ENCODE data around the gene RALGAPA1.
"Not testable (repeated sequence)": the region's sequence is repeated elsewhere in the genome, so short reads cannot be mapped to it uniquely, and the experiment has no call there.

Gene RALGAPA1

DNA sequence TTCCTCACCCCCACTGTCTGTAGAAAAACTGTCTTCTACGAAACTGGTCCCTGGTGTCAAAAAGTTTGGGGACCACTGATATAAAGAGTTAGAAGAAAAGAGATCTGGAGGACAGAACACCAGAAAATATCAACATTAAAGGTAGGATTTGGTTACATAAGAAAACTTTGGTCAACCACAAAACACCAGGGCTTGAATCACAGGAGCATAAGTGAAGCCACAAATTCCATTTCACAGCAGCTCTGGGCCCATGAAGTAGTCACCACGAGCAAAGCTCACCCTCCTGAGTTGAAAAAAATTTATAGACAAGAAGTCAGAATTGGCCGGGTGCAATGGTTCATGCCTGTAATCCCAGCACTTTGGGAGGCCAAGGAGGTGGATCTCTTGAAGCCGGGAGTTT lies 19.4 kb downstream of the RALGAPA1 start:
- no peaks in the 10 kb centered on the region for H3K36me3 ChIP-seq (ENCODE audit: insufficient read depth, low read length)
- H3K27me3 ChIP-seq (ENCODE audit: insufficient read depth, low read length) = no peaks in the 10 kb centered on the region
- 93% methylated on average over 4 of the region's 4 CpGs for WGBS
- H3K4me1 ChIP-seq (ENCODE audit: insufficient read depth, low read length) = no peaks in the 10 kb centered on the region
- H3K9ac ChIP-seq (ENCODE audit: low read depth, low read length) = no peak overlapping the region
- H3K27ac ChIP-seq (ENCODE audit: low read depth, low read length) = no peak overlapping the region
- H3K9me3 ChIP-seq (ENCODE audit: insufficient read depth, low read depth, low read length) = no peaks in the 10 kb centered on the region
- no peak overlapping the region for H3K4me3 ChIP-seq (ENCODE audit: low read length)

DNA sequence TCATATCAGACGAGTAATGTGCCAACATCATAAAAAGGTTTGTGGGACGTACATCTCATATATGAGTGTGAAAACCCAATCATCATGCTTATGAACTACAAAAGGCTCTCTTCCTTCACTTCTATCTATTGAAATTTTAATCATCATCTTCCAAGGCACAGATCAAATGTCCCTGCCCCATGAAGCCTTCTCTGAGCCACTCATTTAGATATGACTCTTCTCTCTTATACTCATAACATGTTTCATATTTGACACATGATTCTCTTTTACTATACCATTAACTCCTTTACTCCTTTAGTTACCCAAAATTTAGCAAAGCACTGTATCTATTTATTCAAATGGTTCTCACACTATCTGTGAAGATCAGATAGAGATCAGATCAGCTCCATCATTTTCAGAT lies 22.2 kb downstream of the RALGAPA1 start:
- no peaks in the 10 kb centered on the region for H3K4me1 ChIP-seq (ENCODE audit: insufficient read depth, low read length)
- 91% methylated on average over 2 of the region's 2 CpGs for WGBS
- H3K27ac ChIP-seq (ENCODE audit: low read depth, low read length) = no peak overlapping the region
- H3K4me3 ChIP-seq (ENCODE audit: low read length) = no peak overlapping the region
- H3K9ac ChIP-seq (ENCODE audit: low read depth, low read length) = no peak overlapping the region
- no peaks in the 10 kb centered on the region for H3K27me3 ChIP-seq (ENCODE audit: insufficient read depth, low read length)
- H3K9me3 ChIP-seq (ENCODE audit: insufficient read depth, low read depth, low read length) = no peaks in the 10 kb centered on the region
- no peaks in the 10 kb centered on the region for H3K36me3 ChIP-seq (ENCODE audit: insufficient read depth, low read length)

DNA sequence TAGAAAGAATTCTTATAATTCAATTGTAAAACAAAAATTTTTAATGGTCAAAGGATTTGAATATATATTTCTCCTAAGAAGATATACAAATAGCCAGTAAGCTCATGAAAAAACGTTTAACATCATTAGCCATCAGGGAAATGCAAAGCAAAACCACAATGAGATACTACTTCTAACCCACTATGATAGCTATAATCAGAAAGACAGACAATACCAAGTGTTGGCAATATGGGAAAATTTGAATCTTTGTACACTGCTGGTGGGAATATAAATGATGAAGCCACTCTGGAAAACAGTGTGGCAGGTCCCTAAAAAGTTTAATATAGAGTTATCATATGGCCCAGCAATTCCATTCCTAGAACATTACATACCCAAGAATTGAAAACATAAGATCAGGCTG lies 25.4 kb downstream of the RALGAPA1 start:
- no peak overlapping the region for H3K9ac ChIP-seq (ENCODE audit: low read depth, low read length)
- no peaks in the 10 kb centered on the region for H3K4me1 ChIP-seq (ENCODE audit: insufficient read depth, low read length)
- no peaks in the 10 kb centered on the region for H3K9me3 ChIP-seq (ENCODE audit: insufficient read depth, low read depth, low read length)
- no peaks in the 10 kb centered on the region for H3K36me3 ChIP-seq (ENCODE audit: insufficient read depth, low read length)
- H3K27me3 ChIP-seq (ENCODE audit: insufficient read depth, low read length) = no peaks in the 10 kb centered on the region
- H3K4me3 ChIP-seq (ENCODE audit: low read length) = no peak overlapping the region
- no peak overlapping the region for H3K27ac ChIP-seq (ENCODE audit: low read depth, low read length)
- 86% methylated on average over 1 of the region's 1 CpG for WGBS

DNA sequence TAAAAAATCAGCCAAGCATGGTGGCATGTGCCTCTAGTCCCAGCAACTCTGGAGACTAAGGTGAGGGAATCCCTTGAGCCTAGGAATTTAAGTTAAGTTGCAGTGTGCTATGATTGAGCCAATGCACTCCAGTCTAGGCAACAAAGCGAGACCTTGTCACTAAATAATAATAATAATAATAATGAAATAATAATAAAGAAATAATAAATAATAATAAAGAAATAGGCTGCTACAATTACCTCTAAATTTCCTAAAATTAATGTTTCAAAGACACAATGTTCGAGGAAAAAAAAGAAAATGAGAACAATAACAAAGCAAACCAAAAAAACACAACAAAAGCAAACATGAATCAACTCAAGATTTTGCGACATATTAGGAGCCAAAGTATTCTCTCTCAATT lies 29.7 kb downstream of the RALGAPA1 start:
- Histone ChIP-seq H3K27me3 (ENCODE audit: insufficient read depth, low read length) (no peaks in the 10 kb centered on the region), H3K9ac (ENCODE audit: low read depth, low read length) (no peak overlapping the region), H3K36me3 (ENCODE audit: insufficient read depth, low read length) (no peaks in the 10 kb centered on the region), H3K4me3 (ENCODE audit: low read length) (no peak overlapping the region), H3K9me3 (ENCODE audit: insufficient read depth, low read depth, low read length) (no peaks in the 10 kb centered on the region), H3K4me1 (ENCODE audit: insufficient read depth, low read length) (no peaks in the 10 kb centered on the region), H3K27ac (ENCODE audit: low read depth, low read length) (no peak overlapping the region)
- 96% methylated on average over 2 of the region's 3 CpGs for WGBS

DNA sequence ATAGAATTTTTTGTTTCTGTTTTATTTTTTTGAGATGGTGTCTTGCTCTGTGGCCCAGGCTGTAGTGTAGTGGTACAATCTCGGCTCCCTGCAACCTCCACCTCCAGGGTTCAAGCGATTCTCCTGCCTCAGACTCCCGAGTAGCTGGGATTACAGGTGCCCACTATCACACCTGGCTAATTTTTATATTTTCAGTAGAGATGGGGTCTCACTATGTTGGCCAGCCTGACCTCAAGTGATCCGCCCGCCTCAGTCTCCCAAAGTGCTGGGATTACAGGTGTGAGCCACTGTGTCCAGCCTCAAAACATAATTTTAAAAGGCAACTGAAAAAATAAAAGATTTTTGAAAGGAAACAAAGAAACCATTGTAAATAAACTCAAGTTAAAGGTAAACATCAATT lies 31.5 kb downstream of the RALGAPA1 start:
- 91% methylated on average over 4 of the region's 5 CpGs for WGBS

DNA sequence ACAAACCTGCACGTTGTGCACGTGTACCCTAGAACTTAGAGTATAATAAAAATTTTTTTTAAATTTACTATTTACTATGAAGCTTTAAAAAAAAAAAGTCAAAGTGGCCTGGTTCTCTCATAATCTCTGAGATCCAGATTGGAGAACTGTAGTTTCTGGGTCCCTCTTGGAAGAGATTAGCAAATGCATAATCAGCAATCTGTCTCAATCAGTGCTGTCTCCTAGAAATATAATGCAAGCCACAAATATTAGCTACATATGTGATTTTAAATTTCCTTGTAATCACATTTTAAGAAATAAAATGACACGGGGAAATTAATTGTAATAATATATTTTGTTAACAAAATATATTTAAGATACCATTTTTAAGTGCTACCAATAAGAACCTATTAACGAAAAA lies 32.3 kb downstream of the RALGAPA1 start:
- no peak overlapping the region for H3K9ac ChIP-seq (ENCODE audit: low read depth, low read length)

More for the DNA sequence above, 31.5 kb downstream of the RALGAPA1 start:
- not testable (repeated sequence) for H3K27ac ChIP-seq (ENCODE audit: low read depth, low read length); H3K4me3 ChIP-seq (ENCODE audit: low read length); H3K27me3 ChIP-seq (ENCODE audit: insufficient read depth, low read length); H3K4me1 ChIP-seq (ENCODE audit: insufficient read depth, low read length); H3K9me3 ChIP-seq (ENCODE audit: insufficient read depth, low read depth, low read length); H3K36me3 ChIP-seq (ENCODE audit: insufficient read depth, low read length); H3K9ac ChIP-seq (ENCODE audit: low read depth, low read length)

DNA sequence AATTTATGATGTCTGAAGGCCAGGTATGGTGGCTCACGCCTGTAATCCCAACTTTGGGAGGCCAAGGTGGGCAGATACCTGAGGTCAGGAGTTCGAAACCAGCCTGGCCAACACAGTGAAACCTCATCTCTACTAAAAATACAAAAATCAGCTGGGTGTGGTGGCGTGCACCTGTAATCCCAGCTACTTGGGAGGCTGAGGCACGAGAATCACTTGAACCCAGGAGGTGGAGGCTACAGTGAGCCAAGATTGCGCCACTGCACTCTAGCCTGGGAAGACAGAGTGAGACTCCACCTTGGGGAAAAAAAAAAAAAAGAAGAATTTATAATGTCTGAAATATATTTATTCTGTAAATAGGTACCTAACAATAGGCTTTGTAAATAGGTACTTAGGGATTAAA lies 33.0 kb downstream of the RALGAPA1 start:
- H3K27ac ChIP-seq (ENCODE audit: low read depth, low read length); H3K36me3 ChIP-seq (ENCODE audit: insufficient read depth, low read length); H3K4me3 ChIP-seq (ENCODE audit: low read length); H3K4me1 ChIP-seq (ENCODE audit: insufficient read depth, low read length); H3K27me3 ChIP-seq (ENCODE audit: insufficient read depth, low read length); H3K9ac ChIP-seq (ENCODE audit: low read depth, low read length); H3K9me3 ChIP-seq (ENCODE audit: insufficient read depth, low read depth, low read length): not testable (repeated sequence)
- WGBS = 98% methylated on average over 5 of the region's 5 CpGs

More for the DNA sequence above, 32.3 kb downstream of the RALGAPA1 start:
- no peaks in the 10 kb centered on the region for H3K4me1 ChIP-seq (ENCODE audit: insufficient read depth, low read length)
- no peaks in the 10 kb centered on the region for H3K27me3 ChIP-seq (ENCODE audit: insufficient read depth, low read length)
- H3K4me3 ChIP-seq (ENCODE audit: low read length) = no peak overlapping the region
- no peaks in the 10 kb centered on the region for H3K9me3 ChIP-seq (ENCODE audit: insufficient read depth, low read depth, low read length)
- no peaks in the 10 kb centered on the region for H3K36me3 ChIP-seq (ENCODE audit: insufficient read depth, low read length)
- H3K27ac ChIP-seq (ENCODE audit: low read depth, low read length) = no peak overlapping the region
- WGBS = no CpG with 5 or more reads among the region's 4 CpGs

DNA sequence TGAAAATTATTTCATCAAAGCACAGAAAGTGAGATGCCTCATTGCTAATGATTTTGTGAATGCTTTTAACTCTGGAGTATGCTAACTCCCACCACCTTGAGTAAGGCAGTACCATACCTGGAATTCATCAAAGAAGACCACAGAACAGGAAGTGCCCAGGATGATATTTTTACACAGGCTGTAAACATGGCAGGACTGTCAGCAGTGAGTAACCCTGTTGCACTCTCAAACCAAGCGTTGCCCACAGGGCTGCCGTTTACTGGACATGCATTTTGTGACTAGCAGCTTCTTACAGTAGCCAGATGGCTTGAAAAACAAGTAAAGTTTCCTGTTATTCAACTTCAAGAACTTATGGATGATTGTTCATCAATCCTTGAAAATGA lies 42.4 kb downstream of the RALGAPA1 start:
- no peaks in the 10 kb centered on the region for H3K4me1 ChIP-seq (ENCODE audit: insufficient read depth, low read length)
- H3K27ac ChIP-seq (ENCODE audit: low read depth, low read length) = no peak overlapping the region
- H3K36me3 ChIP-seq (ENCODE audit: insufficient read depth, low read length) = no peaks in the 10 kb centered on the region; the same call in 1 of the 2 replicates
- 95% methylated on average over 2 of the region's 2 CpGs for WGBS
- no peaks in the 10 kb centered on the region for H3K27me3 ChIP-seq (ENCODE audit: insufficient read depth, low read length)
- no peaks in the 10 kb centered on the region for H3K9me3 ChIP-seq (ENCODE audit: insufficient read depth, low read depth, low read length)
- H3K9ac ChIP-seq (ENCODE audit: low read depth, low read length) = no peak overlapping the region
- no peak overlapping the region for H3K4me3 ChIP-seq (ENCODE audit: low read length)

DNA sequence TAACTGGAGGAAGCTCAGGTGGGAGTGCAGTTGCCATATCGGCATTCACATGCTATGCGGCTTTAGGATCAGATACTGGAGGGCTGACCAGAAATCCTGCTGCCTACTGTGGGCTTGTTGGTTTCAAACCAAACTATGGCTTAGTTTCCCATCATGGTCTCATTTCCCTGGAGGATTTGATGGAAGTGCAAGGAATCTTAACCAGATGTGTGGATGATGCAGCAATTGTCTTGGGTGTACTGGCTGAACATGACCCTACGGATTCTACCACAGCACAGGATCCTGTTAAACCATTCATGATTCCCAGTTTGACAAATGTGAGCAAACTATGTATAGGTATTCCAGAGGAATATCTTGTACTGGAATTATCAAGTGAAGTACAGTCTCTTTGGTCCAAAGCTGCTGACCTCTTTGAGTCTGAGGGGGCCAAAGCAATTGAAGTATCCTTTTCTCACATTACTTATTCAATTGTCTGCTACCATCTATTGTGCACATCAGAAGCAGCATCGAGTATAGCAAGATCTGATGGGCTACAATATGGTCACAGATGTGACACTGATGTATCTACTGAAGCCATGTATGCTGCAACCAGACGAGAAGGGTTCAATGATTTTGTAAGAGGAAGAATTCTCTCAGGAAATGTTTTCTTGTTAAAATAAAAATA lies 42.9 kb downstream of the RALGAPA1 start:
- Histone ChIP-seq H3K27me3 (ENCODE audit: insufficient read depth, low read length) (no peaks in the 10 kb centered on the region), H3K4me3 (ENCODE audit: low read length) (no peak overlapping the region), H3K9ac (ENCODE audit: low read depth, low read length) (no peak overlapping the region), H3K4me1 (ENCODE audit: insufficient read depth, low read length) (no peaks in the 10 kb centered on the region), H3K9me3 (ENCODE audit: insufficient read depth, low read depth, low read length) (no peaks in the 10 kb centered on the region), H3K27ac (ENCODE audit: low read depth, low read length) (no peak overlapping the region), H3K36me3 (ENCODE audit: insufficient read depth, low read length) (no peaks in the 10 kb centered on the region; the same call in 1 of the 2 replicates)
- WGBS = 98% methylated on average over 5 of the region's 5 CpGs

DNA sequence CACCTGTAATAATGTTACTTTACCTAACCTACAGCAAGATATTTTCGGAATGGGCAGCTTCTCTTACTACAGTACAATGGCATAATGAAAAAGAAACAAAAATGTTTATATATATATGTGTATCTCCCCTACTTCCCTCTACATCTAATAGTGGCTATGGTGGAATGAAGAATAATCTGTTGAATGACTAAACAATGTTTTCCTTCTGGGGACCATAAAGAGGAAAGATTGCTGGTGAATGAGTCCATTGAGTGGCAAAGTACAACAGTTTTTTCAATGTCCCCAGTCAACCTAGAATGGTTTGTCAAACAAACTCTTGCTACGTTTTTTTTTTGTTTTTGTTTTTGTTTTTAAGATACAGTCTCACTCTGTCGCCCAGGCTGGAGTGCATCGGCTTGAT lies 47.2 kb downstream of the RALGAPA1 start:
- WGBS = 94% methylated on average over 4 of the region's 4 CpGs
- H3K27ac ChIP-seq (ENCODE audit: low read depth, low read length) = no peak overlapping the region
- no peak overlapping the region for H3K4me3 ChIP-seq (ENCODE audit: low read length)
- H3K27me3 ChIP-seq (ENCODE audit: insufficient read depth, low read length) = no peaks in the 10 kb centered on the region
- 0 out of 2 replicates have a peak, but pooled peaks cover 3% of the 10 kb centered on the region for H3K36me3 ChIP-seq (ENCODE audit: insufficient read depth, low read length)
- H3K9ac ChIP-seq (ENCODE audit: low read depth, low read length) = no peak overlapping the region
- H3K4me1 ChIP-seq (ENCODE audit: insufficient read depth, low read length) = no peaks in the 10 kb centered on the region
- H3K9me3 ChIP-seq (ENCODE audit: insufficient read depth, low read depth, low read length) = no peaks in the 10 kb centered on the region

DNA sequence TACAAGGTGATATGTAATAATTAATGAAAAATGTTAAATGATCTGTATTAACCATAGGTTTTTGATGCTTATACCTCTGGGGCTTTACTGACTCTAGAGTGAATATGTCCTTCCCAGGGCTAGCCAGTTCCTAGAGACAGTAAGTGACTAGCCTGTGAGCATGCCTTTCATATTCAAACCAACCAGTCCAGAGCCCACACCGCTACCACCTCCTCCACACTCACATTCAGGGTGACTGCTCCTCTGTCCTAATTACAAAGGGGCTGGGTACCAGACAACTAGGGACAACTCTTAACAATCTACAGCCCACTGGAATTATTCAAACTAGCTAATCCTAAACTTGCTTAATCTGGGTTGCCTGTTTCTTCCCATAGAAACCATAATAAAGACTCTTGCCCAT lies 49.0 kb downstream of the RALGAPA1 start:
- Histone ChIP-seq H3K36me3 (ENCODE audit: insufficient read depth, low read length) (peaks cover 18% of the 10 kb centered on the region), H3K27ac (ENCODE audit: low read depth, low read length) (no peak overlapping the region), H3K9me3 (ENCODE audit: insufficient read depth, low read depth, low read length) (no peaks in the 10 kb centered on the region), H3K9ac (ENCODE audit: low read depth, low read length) (no peak overlapping the region), H3K4me1 (ENCODE audit: insufficient read depth, low read length) (no peaks in the 10 kb centered on the region), H3K27me3 (ENCODE audit: insufficient read depth, low read length) (no peaks in the 10 kb centered on the region), H3K4me3 (ENCODE audit: low read length) (no peak overlapping the region)
- WGBS = 79% methylated on average over 1 of the region's 1 CpG

DNA sequence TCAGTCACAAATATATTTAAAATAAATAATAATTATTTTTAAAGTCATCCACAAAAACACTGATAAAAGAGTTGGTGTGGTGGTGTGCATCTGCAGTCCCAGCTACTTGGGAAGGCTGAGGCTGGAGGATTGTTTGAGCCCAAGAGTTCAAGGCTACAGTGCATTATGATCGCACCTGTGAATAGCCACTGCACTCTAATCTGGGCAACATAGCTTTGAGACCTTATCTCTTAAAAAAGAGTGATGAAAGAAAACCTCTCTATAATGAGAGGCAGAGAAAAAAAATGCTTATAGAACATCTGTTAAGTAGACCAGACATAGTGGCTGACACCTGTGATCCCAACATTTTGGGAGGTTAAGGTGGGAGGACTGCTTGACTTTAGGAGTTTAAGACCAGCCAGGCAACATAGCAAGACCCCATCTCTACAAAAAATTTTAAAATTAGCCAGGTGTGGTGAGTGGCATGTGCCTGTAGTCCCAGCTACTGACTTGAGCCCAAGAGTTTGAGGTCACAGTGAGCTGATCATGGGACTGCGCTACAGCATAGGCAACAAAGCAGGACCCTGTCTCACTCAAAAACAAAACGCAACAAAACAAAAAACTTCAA lies 50.5 kb downstream of the RALGAPA1 start:
- 94% methylated on average over 2 of the region's 3 CpGs for WGBS
- Histone ChIP-seq H3K27ac (ENCODE audit: low read depth, low read length) (no peak overlapping the region), H3K9me3 (ENCODE audit: insufficient read depth, low read depth, low read length) (no peaks in the 10 kb centered on the region), H3K9ac (ENCODE audit: low read depth, low read length) (no peak overlapping the region), H3K27me3 (ENCODE audit: insufficient read depth, low read length) (no peaks in the 10 kb centered on the region), H3K4me1 (ENCODE audit: insufficient read depth, low read length) (no peaks in the 10 kb centered on the region), H3K4me3 (ENCODE audit: low read length) (no peak overlapping the region), H3K36me3 (ENCODE audit: insufficient read depth, low read length) (peaks cover 21% of the 10 kb centered on the region)

Data from HUES64 (cell line).